Measurements from ENCODE around the gene KLK12.

The KLK12 gene, protein sequence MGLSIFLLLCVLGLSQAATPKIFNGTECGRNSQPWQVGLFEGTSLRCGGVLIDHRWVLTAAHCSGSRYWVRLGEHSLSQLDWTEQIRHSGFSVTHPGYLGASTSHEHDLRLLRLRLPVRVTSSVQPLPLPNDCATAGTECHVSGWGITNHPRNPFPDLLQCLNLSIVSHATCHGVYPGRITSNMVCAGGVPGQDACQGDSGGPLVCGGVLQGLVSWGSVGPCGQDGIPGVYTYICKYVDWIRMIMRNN

GRCh38 chr19:51034704-51035103, at the start of gene KLK12:
Gene KLK12, minus strand, starts transcription at chr19:51035002. Its CDS starts 381 bp downstream, at chr19:51034621.
- DNase-seq (ENCODE audit: low read depth, low spot score) = no peak
- no peak within 1 kb of the TSS for H3K4me3 ChIP-seq (ENCODE audit: low read depth, low read length)
- in situ Hi-C loops (cut with HindIII; ENCODE audit: low sequenced_read_pairs) = no loop called here
- TF ChIP-seq, protein P1, sequence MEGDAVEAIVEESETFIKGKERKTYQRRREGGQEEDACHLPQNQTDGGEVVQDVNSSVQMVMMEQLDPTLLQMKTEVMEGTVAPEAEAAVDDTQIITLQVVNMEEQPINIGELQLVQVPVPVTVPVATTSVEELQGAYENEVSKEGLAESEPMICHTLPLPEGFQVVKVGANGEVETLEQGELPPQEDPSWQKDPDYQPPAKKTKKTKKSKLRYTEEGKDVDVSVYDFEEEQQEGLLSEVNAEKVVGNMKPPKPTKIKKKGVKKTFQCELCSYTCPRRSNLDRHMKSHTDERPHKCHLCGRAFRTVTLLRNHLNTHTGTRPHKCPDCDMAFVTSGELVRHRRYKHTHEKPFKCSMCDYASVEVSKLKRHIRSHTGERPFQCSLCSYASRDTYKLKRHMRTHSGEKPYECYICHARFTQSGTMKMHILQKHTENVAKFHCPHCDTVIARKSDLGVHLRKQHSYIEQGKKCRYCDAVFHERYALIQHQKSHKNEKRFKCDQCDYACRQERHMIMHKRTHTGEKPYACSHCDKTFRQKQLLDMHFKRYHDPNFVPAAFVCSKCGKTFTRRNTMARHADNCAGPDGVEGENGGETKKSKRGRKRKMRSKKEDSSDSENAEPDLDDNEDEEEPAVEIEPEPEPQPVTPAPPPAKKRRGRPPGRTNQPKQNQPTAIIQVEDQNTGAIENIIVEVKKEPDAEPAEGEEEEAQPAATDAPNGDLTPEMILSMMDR (IDR thresholded peaks at IDR 0.05; ENCODE audit: low read depth, low read length) = no peak

GRCh38 chr19:51084505-51084904, 49.7 kb upstream of the KLK12 start:
- in situ Hi-C loops (cut with HindIII; ENCODE audit: low sequenced_read_pairs) = no loop called here
- TF ChIP-seq, protein P1 (IDR thresholded peaks at IDR 0.05; ENCODE audit: low read depth, low read length) = no peak
- H3K4me3 ChIP-seq (ENCODE audit: low read depth, low read length) = no peak overlapping the region
- no peak for DNase-seq (ENCODE audit: low read depth, low spot score)

GRCh38 chr19:51083783-51084182, 49.0 kb upstream of the KLK12 start:
- no peak for DNase-seq (ENCODE audit: low read depth, low spot score)
- no peak overlapping the region for H3K4me3 ChIP-seq (ENCODE audit: low read depth, low read length)
- TF ChIP-seq, protein P1 (IDR thresholded peaks at IDR 0.05; ENCODE audit: low read depth, low read length) = no peak
- in situ Hi-C loops (cut with HindIII; ENCODE audit: low sequenced_read_pairs) = no loop called here

DNA sequence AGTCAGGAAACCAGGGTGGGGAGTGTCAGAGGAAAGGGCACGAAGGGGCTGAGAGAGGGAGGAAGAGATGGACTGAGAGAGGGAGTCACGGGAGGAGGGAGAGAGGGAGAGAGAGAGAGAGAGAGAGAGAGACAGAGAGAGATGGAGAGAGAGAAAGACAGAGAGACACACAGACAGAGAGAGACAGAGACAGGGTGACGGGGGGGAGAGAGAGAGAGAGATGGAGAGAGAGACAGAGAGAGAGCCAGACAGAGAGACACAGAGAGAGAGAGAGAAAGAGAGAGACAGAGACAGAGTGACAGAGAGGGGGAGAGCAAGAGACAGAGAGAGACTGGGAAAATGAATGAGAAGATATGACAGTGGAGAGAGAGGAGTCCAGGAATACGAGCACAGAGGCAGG, 48.4 kb upstream of the KLK12 start:
- TF ChIP-seq, protein P1 (IDR thresholded peaks at IDR 0.05; ENCODE audit: low read depth, low read length) = no peak
- DNase-seq (ENCODE audit: low read depth, low spot score) = no peak
- no peak overlapping the region for H3K4me3 ChIP-seq (ENCODE audit: low read depth, low read length)
- in situ Hi-C loops (cut with HindIII; ENCODE audit: low sequenced_read_pairs) = no loop called here

- DNase-seq (ENCODE audit: low read depth, low spot score) = no peak
- no peak within 1 kb of the TSS for H3K4me3 ChIP-seq (ENCODE audit: low read depth, low read length)
- in situ Hi-C loops (cut with HindIII; ENCODE audit: low sequenced_read_pairs) = no loop called here
- TF ChIP-seq, protein P1 (IDR thresholded peaks at IDR 0.05; ENCODE audit: low read depth, low read length) = no peak
These were observed 47.8 kb upstream of the KLK12 start, which contains the start of gene KLK14 for GRCh38 chr19:51082611-51083010. Gene KLK14, minus strand, starts transcription at chr19:51082887. Its CDS starts 273 bp downstream, at chr19:51082614.

DNA sequence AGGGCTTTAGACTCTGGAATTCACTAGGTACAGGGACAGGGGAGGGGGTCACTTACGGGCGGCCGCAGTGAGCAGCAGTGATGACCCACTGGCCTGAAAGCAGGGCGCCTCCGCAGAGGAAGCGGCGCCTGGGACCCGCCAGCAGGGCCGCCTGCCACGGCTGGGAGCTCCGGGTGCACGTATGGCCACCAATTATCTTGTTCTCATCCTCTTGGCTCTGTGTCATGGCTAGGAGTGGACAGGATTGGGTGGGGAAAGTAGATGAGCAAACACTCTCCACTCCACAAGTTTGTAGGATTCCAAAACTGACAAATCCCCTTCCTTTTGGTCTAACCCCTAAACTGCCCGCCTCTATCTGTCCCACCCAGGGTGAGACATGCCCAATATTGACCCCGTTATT, 46.7 kb upstream of the KLK12 start:
- TF ChIP-seq, protein P1 (IDR thresholded peaks at IDR 0.05; ENCODE audit: low read depth, low read length) = no peak
- no peak overlapping the region for H3K4me3 ChIP-seq (ENCODE audit: low read depth, low read length)
- in situ Hi-C loops (cut with HindIII; ENCODE audit: low sequenced_read_pairs) = no loop called here
- DNase-seq (ENCODE audit: low read depth, low spot score) = no peak

Data from astrocyte of the spinal cord (primary cell).